DMS153 treated with DMSO at 0.1 percent for 48 hours (cell line): ENCODE results near the gene KIF26B.
"Not testable (repeated sequence)": the region's sequence is repeated elsewhere in the genome, so short reads cannot be mapped to it uniquely, and the experiment has no call there.

ENCODE experiments used
- DNase-seq: peaks from one replicate; lab custom pipeline; 2025; ENCODE audit not compliant: unreplicated experiment; lab: John Stamatoyannopoulos, UW

The KIF26B gene

GRCh38 chr1:245313576-245313975 lies 158.8 kb downstream of the KIF26B start:
- no peak for DNase-seq

GRCh38 chr1:245316784-245317183 lies 162.0 kb downstream of the KIF26B start:
- no peak for DNase-seq

- DNase-seq = no peak
Measured at GRCh38 chr1:245317217-245317616, 162.4 kb downstream of the KIF26B start.

- no peak for DNase-seq
Measured at GRCh38 chr1:245319094-245319493, 164.3 kb downstream of the KIF26B start.

- DNase-seq = no peak
Measured at GRCh38 chr1:245322673-245323072, 167.9 kb downstream of the KIF26B start.

- not testable (repeated sequence) for DNase-seq
Measured at GRCh38 chr1:245323765-245324164, 169.0 kb downstream of the KIF26B start.

GRCh38 chr1:245325922-245326795 lies 171.4 kb downstream of the KIF26B start:
- DNase-seq = no peak

- DNase-seq = no peak
Measured at GRCh38 chr1:245327360-245327759, 172.6 kb downstream of the KIF26B start.

- DNase-seq = no peak
Measured at GRCh38 chr1:245327842-245328241, 173.1 kb downstream of the KIF26B start.

GRCh38 chr1:245330951-245331350 lies 176.2 kb downstream of the KIF26B start:
- DNase-seq = no peak

GRCh38 chr1:245332085-245332484 lies 177.3 kb downstream of the KIF26B start:
- DNase-seq = no peak

GRCh38 chr1:245332513-245332912 lies 177.7 kb downstream of the KIF26B start:
- no peak for DNase-seq

GRCh38 chr1:245334235-245334634 lies 179.4 kb downstream of the KIF26B start:
- DNase-seq = no peak

GRCh38 chr1:245334827-245335490 lies 180.2 kb downstream of the KIF26B start:
- DNase-seq = no peak

- DNase-seq = not testable (repeated sequence)
Measured at GRCh38 chr1:245335684-245336083, 180.9 kb downstream of the KIF26B start.

- no peak for DNase-seq
Measured at GRCh38 chr1:245336149-245336983, 181.6 kb downstream of the KIF26B start.

- DNase-seq = not testable (repeated sequence)
Measured at GRCh38 chr1:245336984-245337355, 182.2 kb downstream of the KIF26B start.

GRCh38 chr1:245337829-245338484 lies 183.2 kb downstream of the KIF26B start:
- DNase-seq = no peak

GRCh38 chr1:245338485-245338877 lies 183.7 kb downstream of the KIF26B start:
- no peak for DNase-seq

- DNase-seq = no peak
Measured at GRCh38 chr1:245341743-245342142, 187.0 kb downstream of the KIF26B start.
